H1 (cell line): Measurements from ENCODE around the gene IVNS1ABP. TPM values are rescaled to one million over a fixed set of nuclear protein-coding genes. Genes with fewer than 3 reads are reported as not detected.

Experiments
- CTCF ChIA-PET: fragments of 300-600 bp; sonication (Branson Sonifier 250); formaldehyde crosslinking; loops from one replicate; lab custom pipeline; 2021; ENCODE audit not compliant: partially characterized antibody; lab: Charles Lee
- POLR2A ChIA-PET: fragments of 300-600 bp; sonication (Branson Sonifier 250); formaldehyde crosslinking; loops from one replicate; lab custom pipeline; 2021; ENCODE audit warnings: inconsistent platforms; ENCODE audit not compliant: partially characterized antibody; lab: Charles Lee
- DNase-seq, 2 experiments: peaks; one replicate each; pipeline versions ENCODE4 v3.0.0 to v3.0.0-alpha.2; 2010 to 2022; ENCODE audit warnings: low spot score in 2 of 2, low read depth in 1 of 2, mixed read lengths in 1 of 2
- FAIRE-seq: peaks from 2 replicates; lab custom pipeline; 2011; peaks lifted over from hg19 to GRCh38; lab: Jason Lieb, UNC
- H2AFZ ChIP-seq: 2 replicates; pipeline ENCODE4 v1.8.1; 2012; ENCODE audit warnings: low read length, inconsistent platforms
- H2AK5ac ChIP-seq: 2 replicates; pipeline ENCODE4 v1.6.1; 2013; ENCODE audit warnings: low read depth, low read length
- H2BK120ac ChIP-seq: replicated peaks from 2 replicates; pipeline ENCODE3; 2013; ENCODE audit warnings: low read depth, low read length, inconsistent platforms
- H2BK12ac ChIP-seq: 2 replicates; pipeline ENCODE4 v1.6.1; 2013; ENCODE audit warnings: low read depth, low read length
- H2BK15ac ChIP-seq: 2 replicates; pipeline ENCODE4 v1.6.1; 2013; ENCODE audit warnings: low read length
- H2BK20ac ChIP-seq: 2 replicates; pipeline ENCODE4 v1.6.1; 2013; ENCODE audit warnings: low read length
- H2BK5ac ChIP-seq: 2 replicates; pipeline ENCODE4 v1.6.1; 2013; ENCODE audit warnings: low read depth, low read length
- H3K14ac ChIP-seq: 2 replicates; pipeline ENCODE4 v1.6.1; 2013; ENCODE audit warnings: inconsistent platforms; ENCODE audit not compliant: insufficient read length
- H3K18ac ChIP-seq: 2 replicates; pipeline ENCODE4 v1.6.1; 2013; ENCODE audit warnings: low read length; ENCODE audit errors: extremely low read depth
- H3K23ac ChIP-seq: 2 replicates; pipeline ENCODE4 v1.6.1; 2013; ENCODE audit warnings: inconsistent platforms; ENCODE audit not compliant: insufficient read length
- H3K23me2 ChIP-seq: 2 replicates; pipeline ENCODE4 v1.6.1; 2013; ENCODE audit warnings: low read depth, low read length
- H3K27ac ChIP-seq: 2 replicates; pipeline ENCODE4 v1.6.1; 2011; ENCODE audit warnings: low read depth, low read length, inconsistent platforms
- H3K27me3 ChIP-seq, 4 experiments: replicated peaks in 1 of 4; 1 replicate in 1 of 4; 2 replicates in 3 of 4; pipeline versions ENCODE4 v1.6.1 to v1.8.1; 2011 to 2013; ENCODE audit warnings: low read length in 3 of 4, mild to moderate bottlenecking in 3 of 4, inconsistent platforms in 2 of 4, mixed read lengths in 2 of 4, moderate library complexity in 1 of 4; ENCODE audit not compliant: control insufficient read depth in 3 of 4, insufficient read depth in 3 of 4; ENCODE audit errors: extremely low read depth in 1 of 4
- H3K36me3 ChIP-seq, 4 experiments: 2 replicates each; pipeline versions ENCODE4 v1.6.1 to v1.8.1; 2011 to 2013; ENCODE audit warnings: mild to moderate bottlenecking in 4 of 4, low read length in 3 of 4, moderate library complexity in 2 of 4, control low read depth in 1 of 4, inconsistent platforms in 1 of 4; ENCODE audit not compliant: insufficient read depth in 4 of 4, control insufficient read depth in 2 of 4
- H3K4ac ChIP-seq: replicated peaks from 2 replicates; pipeline ENCODE3; 2013; ENCODE audit warnings: low read length, low read depth, mixed read lengths, inconsistent platforms; ENCODE audit not compliant: insufficient read length
- H3K4me1 ChIP-seq, 4 experiments: replicated peaks in 1 of 4; 1 replicate in 1 of 4; 2 replicates in 3 of 4; pipeline versions ENCODE4 v1.6.1 to v1.8.1; 2011 to 2013; ENCODE audit warnings: low read length in 3 of 4, inconsistent platforms in 2 of 4, mixed read lengths in 1 of 4; ENCODE audit not compliant: insufficient read depth in 4 of 4, control insufficient read depth in 3 of 4
- H3K4me2 ChIP-seq, 2 experiments: 2 replicates each; pipeline versions ENCODE4 v1.6.1 to v1.8.1; 2011 to 2013; ENCODE audit warnings: low read depth in 2 of 2, low read length in 2 of 2, control low read depth in 1 of 2, inconsistent platforms in 1 of 2, mild to moderate bottlenecking in 1 of 2; ENCODE audit not compliant: insufficient read depth in 1 of 2
- H3K4me3 ChIP-seq, 4 experiments: fragments of 200-600, 300-600 bp in 1 of 4; sonication (generic), shearing (Covaris generic), sonication (Bioruptor Twin) in 1 of 4; 2 replicates each; pipeline versions ENCODE4 v1.5.1 to v1.8.1; 2011 to 2016; ENCODE audit warnings: low read length in 4 of 4, low read depth in 3 of 4, control low read depth in 2 of 4, inconsistent platforms in 2 of 4, mild to moderate bottlenecking in 2 of 4, mixed read lengths in 1 of 4, moderate library complexity in 1 of 4; ENCODE audit not compliant: insufficient read depth in 2 of 4; ENCODE audit errors: extremely low read depth in 1 of 4
- H3K56ac ChIP-seq: replicated peaks from 2 replicates; pipeline ENCODE3; 2013; ENCODE audit warnings: low read depth, mild to moderate bottlenecking, mixed read lengths, low read length, inconsistent platforms; ENCODE audit not compliant: insufficient read length
- H3K79me1 ChIP-seq: 2 replicates; pipeline ENCODE4 v1.6.1; 2013; ENCODE audit warnings: low read depth, low read length, control low read depth
- H3K79me2 ChIP-seq, 2 experiments: 2 replicates each; pipeline versions ENCODE4 v1.6.1 to v1.8.1; 2012 to 2013; ENCODE audit warnings: low read length in 2 of 2, mild to moderate bottlenecking in 2 of 2, inconsistent platforms in 1 of 2; ENCODE audit not compliant: insufficient read depth in 2 of 2, control insufficient read depth in 1 of 2
- H3K9ac ChIP-seq, 4 experiments: replicated peaks in 1 of 4; 1 replicate in 1 of 4; 2 replicates in 3 of 4; pipeline versions ENCODE4 v1.6.1 to v1.8.1; 2011 to 2013; ENCODE audit warnings: low read depth in 3 of 4, low read length in 3 of 4, control low read depth in 2 of 4, mild to moderate bottlenecking in 2 of 4, moderate library complexity in 2 of 4, inconsistent platforms in 1 of 4; ENCODE audit errors: extremely low read depth in 1 of 4
- H3K9me3 ChIP-seq, 2 experiments: 2 replicates each; pipeline versions ENCODE4 v1.6.1 to v1.8.1; 2012 to 2013; ENCODE audit warnings: mild to moderate bottlenecking in 2 of 2, moderate library complexity in 2 of 2, control low read depth in 1 of 2, inconsistent platforms in 1 of 2, low read depth in 1 of 2, low read length in 1 of 2, mixed read lengths in 1 of 2; ENCODE audit not compliant: insufficient read depth in 2 of 2
- H4K20me1 ChIP-seq, 2 experiments: replicated peaks in 1 of 2; 2 replicates each; pipeline versions ENCODE3 to v1.8.1; 2011 to 2013; ENCODE audit warnings: inconsistent platforms in 2 of 2, low read length in 2 of 2, mild to moderate bottlenecking in 1 of 2; ENCODE audit not compliant: insufficient read depth in 2 of 2, control insufficient read depth in 1 of 2
- H4K5ac ChIP-seq: 2 replicates; pipeline ENCODE4 v1.6.1; 2013; ENCODE audit warnings: low read length, low read depth, mixed read lengths, inconsistent platforms; ENCODE audit not compliant: insufficient read length
- H4K8ac ChIP-seq: 2 replicates; pipeline ENCODE4 v1.8.0; 2013; ENCODE audit warnings: mild to moderate bottlenecking, moderate library complexity, low read length, inconsistent platforms; ENCODE audit not compliant: insufficient read depth; ENCODE audit errors: extremely low read depth
- H4K91ac ChIP-seq: replicated peaks from 2 replicates; pipeline ENCODE3; 2013; ENCODE audit warnings: low read length, mixed read lengths, inconsistent platforms; ENCODE audit not compliant: insufficient read length
- ASH2L ChIP-seq: fragments of 200-600, 300-600 bp; sonication (generic); IDR thresholded peaks from one replicate; pipeline ENCODE4 v1.7.1; 2017; ENCODE audit warnings: low read length
- POLR2AphosphoS5 ChIP-seq: IDR thresholded peaks from 2 replicates; pipeline ENCODE4 v1.6.1; 2011; ENCODE audit warnings: low read depth, low read length
- SRF ChIP-seq: IDR thresholded peaks from 2 replicates; pipeline ENCODE4 v1.6.1; 2011; ENCODE audit warnings: mild to moderate bottlenecking, low read depth, low read length, moderate library complexity
- WGBS, 2 experiments: shearing (Covaris generic) in 1 of 2; methylation state at CpG; one replicate each; pipeline versions ENCODE4 v1.1.6 to v1.1.7; 2013 to 2015; ENCODE audit warnings: low lambda C conversion rate in 2 of 2, mixed read lengths in 2 of 2, inconsistent platforms in 1 of 2, low coverage in 1 of 2, missing lambda C conversion rate in 1 of 2; ENCODE audit not compliant: insufficient replicate concordance in 2 of 2, insufficient coverage in 1 of 2, insufficient read length in 1 of 2; ENCODE audit errors: extremely low coverage in 1 of 2, missing lambda C conversion rate in 1 of 2; 5-methylcytosine and 5-hydroxymethylcytosine counted together
- polyA plus RNA-seq, 7 experiments: library from polyadenylated mRNA; depleted of rRNA in 3 of 7; stranded (reverse) in 5 of 7; unstranded in 2 of 7; fragments of >200 nt in 5 of 7; fragments of 200-250 nt in 2 of 7; gene quantifications; 1 replicate in 5 of 7; 2 replicates in 1 of 7; 4 replicates in 1 of 7; pipeline versions ENCODE4 v1.2.1 to v1.2.3, GENCODE V29; 2011 to 2013; ENCODE audit warnings: missing spikeins in 2 of 7, mixed read lengths in 2 of 7
- total RNA-seq: library from RNA; stranded (reverse); fragmentation: NEBNext Ultra II Directional; extraction: Animal tissue kit (Norgen Biotek cat#: 25700); gene quantifications from 2 replicates; pipeline ENCODE4 v1.2.1, GENCODE V29; 2021

The IVNS1ABP gene
- total and polyA plus RNA-seq, 2 of the 8 experiments (the other 6 are each of a cell fraction or from before 2014, with no cell fraction given): 65.9 to 189 TPM

GRCh38 chr1:185342672-185343259, 25.7 kb upstream of the IVNS1ABP start:
- no peak overlapping the region for H3K9ac ChIP-seq
- H3K56ac ChIP-seq: no peak overlapping the region
- H4K91ac ChIP-seq: no peak overlapping the region
- ChIA-PET CTCF (interaction anchor here (1.1 kb wide), 1 partner anchor 252 kb away, joined by 4 read pairs; no protein-coding TSS in a partner anchor), POLR2A (no interaction called here)
- no peak overlapping the region for H2BK15ac ChIP-seq
- no peak overlapping the region for H3K4me2 ChIP-seq
- no peak overlapping the region for H4K8ac ChIP-seq
- H2AK5ac ChIP-seq: no peak overlapping the region
- no peaks in the 10 kb centered on the region for H3K79me1 ChIP-seq
- no peak overlapping the region for H2BK5ac ChIP-seq
- no peak overlapping the region for H2BK20ac ChIP-seq
- no peak overlapping the region for H3K14ac ChIP-seq
- WGBS, 2 experiments: 86% methylated on average over 3 of the region's 3 CpGs; no CpG with 5 or more reads in 1 of the 2 experiments
- H3K79me2 ChIP-seq: no peaks in the 10 kb centered on the region
- no peak overlapping the region for H3K4me3 ChIP-seq
- no peaks in the 10 kb centered on the region for H3K9me3 ChIP-seq
- no peak overlapping the region for H3K27ac ChIP-seq
- no peak overlapping the region for H2AFZ ChIP-seq
- H4K5ac ChIP-seq: no peak overlapping the region
- DNase-seq (no peak), FAIRE-seq (no peak)
- H3K23me2 ChIP-seq: no peaks in the 10 kb centered on the region
- H3K4me1 ChIP-seq: peaks cover 0 to 2% (median 0%) of the 10 kb centered on the region in 4 experiments; a peak in 1 of 7 replicates
- TF ChIP-seq POLR2AphosphoS5 (no peak), SRF (no peak), ASH2L (no peak)
- TF ChIP-seq, all 59 proteins: peak for 0
- no peaks in the 10 kb centered on the region for H3K36me3 ChIP-seq
- H2BK12ac ChIP-seq: no peak overlapping the region
- H3K18ac ChIP-seq: no peak overlapping the region
- no peak overlapping the region for H3K23ac ChIP-seq
- H3K4ac ChIP-seq: no peak overlapping the region
- no peaks in the 10 kb centered on the region for H3K27me3 ChIP-seq
- H4K20me1 ChIP-seq: no peaks in the 10 kb centered on the region
- H2BK120ac ChIP-seq: no peak overlapping the region
